Neural progenitor cell (in vitro differentiated cells): ENCODE data around the gene TAX1BP3.

Experiments
- EZH2 ChIP-seq: fragments of 200-600 bp; sonication (generic); IDR thresholded peaks from 2 replicates; pipeline ENCODE4 v1.6.1; 2017; ENCODE audit warnings: antibody characterized with exemption, mild to moderate bottlenecking, moderate library complexity
- EZH2phosphoT487 ChIP-seq: fragments of 200-600 bp; sonication (generic); IDR thresholded peaks from 2 replicates; pipeline ENCODE4 v1.6.1; 2017; ENCODE audit warnings: antibody characterized with exemption
- TF ChIP-seq, protein P1 (sequence below): fragments of 200-600 bp; sonication (generic); IDR thresholded peaks from 2 replicates; pipeline ENCODE4 v1.5.1; 2017; ENCODE audit warnings: antibody characterized with exemption, mild to moderate bottlenecking

DNA sequence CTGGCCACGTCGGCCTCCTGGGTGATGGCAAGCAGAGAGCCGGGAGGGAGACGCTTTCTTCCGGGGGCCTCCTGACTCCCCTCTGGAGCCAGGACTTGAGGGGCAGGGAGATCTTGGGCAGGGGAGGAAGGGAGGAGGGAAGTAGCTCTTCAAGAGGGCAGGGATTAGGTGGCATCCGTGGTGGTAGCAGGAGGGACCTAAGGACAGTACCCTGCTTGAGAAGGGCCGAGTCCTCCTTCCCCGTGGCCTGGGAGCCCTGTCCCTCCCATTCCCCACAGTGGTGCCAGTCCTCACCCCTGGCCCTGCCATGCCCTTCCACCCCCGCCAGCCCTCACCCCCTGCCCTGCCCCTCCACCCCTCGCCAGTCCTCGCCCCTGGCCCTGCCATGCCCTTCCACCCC lies 12.6 kb downstream of the TAX1BP3 start:
- TF ChIP-seq, protein P1, sequence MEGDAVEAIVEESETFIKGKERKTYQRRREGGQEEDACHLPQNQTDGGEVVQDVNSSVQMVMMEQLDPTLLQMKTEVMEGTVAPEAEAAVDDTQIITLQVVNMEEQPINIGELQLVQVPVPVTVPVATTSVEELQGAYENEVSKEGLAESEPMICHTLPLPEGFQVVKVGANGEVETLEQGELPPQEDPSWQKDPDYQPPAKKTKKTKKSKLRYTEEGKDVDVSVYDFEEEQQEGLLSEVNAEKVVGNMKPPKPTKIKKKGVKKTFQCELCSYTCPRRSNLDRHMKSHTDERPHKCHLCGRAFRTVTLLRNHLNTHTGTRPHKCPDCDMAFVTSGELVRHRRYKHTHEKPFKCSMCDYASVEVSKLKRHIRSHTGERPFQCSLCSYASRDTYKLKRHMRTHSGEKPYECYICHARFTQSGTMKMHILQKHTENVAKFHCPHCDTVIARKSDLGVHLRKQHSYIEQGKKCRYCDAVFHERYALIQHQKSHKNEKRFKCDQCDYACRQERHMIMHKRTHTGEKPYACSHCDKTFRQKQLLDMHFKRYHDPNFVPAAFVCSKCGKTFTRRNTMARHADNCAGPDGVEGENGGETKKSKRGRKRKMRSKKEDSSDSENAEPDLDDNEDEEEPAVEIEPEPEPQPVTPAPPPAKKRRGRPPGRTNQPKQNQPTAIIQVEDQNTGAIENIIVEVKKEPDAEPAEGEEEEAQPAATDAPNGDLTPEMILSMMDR, result no peak
- no peak for TF ChIP-seq EZH2
- TF ChIP-seq EZH2phosphoT487, result no peak
